Stimulated activated CD8-positive, alpha-beta memory T cell treated with anti-CD3 and anti-CD28 coated beads, Interleukin-15, amount 100 ng/mL, for 24 hours (primary cell): ENCODE measurements around the gene INHBA.

Experiments
- DNase-seq: peaks from one replicate; pipeline ENCODE4 v3.0.0-alpha.2; 2020; ENCODE audit warnings: low read depth

INHBA gene

GRCh38 chr7:41711283-41712064 is 8.6 kb upstream of the INHBA start:
- no peak for DNase-seq

DNA sequence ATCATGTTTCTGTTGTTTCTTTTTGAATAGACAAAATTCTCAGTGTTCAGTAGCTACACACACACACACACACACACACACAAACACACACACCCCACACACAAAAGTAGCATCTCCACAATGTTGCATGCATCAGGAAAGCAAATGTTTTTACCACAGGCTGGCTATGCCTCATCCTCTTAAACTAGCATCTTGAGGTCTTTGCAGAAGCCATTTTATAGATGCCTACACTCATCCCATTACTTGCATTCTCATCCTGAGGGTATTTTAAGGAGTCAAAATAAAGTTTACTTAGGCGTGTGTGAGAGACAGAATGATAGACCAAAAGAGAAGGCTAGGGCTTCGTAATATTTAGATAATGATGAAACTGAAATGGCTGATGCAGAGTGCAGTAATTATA is 7.9 kb upstream of the INHBA start:
- no peak for DNase-seq

DNA sequence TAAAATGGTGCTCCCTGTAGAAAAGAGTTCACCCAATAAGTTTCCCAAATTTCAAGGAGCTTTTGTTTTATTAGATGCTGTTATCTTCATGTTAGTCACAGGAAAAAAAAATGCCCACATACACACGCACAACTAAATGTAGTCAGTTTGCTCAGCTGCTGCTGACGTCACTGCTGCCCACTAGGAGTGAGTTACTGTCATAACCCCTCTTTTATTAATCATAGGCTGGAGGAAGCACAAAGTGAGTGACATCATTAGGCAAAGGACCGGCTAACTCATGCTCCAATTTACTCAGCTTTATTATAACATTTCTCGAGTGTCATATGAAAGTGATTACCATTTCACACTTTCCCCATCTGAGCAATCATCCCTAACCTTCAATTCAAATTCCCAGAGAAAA is 6.7 kb upstream of the INHBA start:
- no peak for DNase-seq

GRCh38 chr7:41708581-41709358 is 5.9 kb upstream of the INHBA start:
- no peak for DNase-seq

DNA sequence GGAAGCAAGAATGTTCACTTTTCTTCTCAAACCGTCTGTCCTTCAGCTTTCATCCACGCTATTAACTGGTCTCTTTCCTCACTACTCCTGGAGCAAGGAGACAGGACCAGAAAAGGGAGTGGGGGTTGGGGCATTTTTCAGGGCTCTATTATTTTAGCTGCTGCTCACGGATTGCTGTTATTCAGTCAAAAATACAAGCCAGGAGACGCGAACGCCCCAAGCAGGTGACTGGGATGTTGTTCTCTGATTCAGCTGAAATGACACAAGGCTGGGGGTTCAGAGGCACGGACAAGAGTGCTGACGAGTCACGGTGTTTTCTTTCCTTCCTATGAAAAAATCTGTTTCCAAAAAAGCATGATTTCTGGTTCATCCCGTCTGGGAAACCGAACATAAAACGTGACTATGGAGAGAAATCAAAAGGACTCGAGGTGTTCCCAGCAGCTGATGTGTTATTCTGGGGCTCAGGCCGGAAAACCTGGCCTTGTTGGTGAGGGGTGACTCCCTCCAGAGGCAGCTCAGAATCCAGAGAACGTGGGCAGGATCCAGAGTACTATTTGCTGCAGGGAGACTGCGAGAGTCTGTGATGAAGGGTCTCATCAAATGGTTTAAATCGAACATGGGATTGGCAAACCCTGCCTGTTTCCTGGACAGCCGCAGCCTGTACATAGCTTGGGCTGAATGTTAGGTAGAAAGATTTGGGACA is 3.5 kb upstream of the INHBA start:
- DNase-seq, result no peak

DNA sequence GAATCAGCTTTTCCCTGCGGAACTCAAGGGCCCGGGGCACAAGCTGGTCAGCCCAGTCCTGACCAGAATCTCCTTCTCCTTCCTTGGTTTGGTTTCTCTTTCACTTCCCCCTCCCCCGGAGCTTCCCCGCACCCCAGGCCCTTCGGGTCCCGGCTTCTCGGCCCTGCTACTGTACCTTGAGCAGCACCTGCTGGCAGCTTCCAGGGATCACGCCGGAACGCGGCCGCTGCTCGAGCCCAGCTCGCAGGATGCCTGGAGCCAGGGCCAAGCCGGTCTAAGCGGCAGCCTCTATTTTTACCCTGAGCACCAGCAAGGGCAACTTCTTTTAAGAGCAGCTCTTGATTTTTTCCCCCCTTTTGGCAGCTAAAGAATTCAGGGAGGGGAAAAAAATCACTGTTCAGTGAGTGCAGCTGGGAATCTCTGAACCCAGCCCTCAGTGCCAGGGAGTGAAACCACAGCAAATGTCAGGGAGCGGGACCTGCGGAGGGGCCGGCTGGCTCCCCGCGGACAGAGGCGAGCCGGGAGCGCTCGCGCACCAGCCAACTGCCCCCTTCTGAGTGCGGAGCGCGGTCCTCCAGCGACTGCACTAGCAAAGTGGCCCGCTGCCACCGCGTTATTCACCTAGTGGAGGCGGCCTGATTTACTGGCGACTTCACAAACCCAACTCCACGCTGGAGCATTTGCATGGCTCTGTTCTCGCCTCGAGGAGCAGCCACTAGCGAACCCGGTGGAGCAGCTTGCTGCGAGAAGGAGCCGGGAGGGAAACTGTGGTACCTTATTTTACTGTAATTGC is 2.4 kb upstream of the INHBA start:
- peak; percentile 12 for DNase-seq

- no peak for DNase-seq
These were observed 1.6 kb downstream of the INHBA start for GRCh38 chr7:41701068-41701941.

DNA sequence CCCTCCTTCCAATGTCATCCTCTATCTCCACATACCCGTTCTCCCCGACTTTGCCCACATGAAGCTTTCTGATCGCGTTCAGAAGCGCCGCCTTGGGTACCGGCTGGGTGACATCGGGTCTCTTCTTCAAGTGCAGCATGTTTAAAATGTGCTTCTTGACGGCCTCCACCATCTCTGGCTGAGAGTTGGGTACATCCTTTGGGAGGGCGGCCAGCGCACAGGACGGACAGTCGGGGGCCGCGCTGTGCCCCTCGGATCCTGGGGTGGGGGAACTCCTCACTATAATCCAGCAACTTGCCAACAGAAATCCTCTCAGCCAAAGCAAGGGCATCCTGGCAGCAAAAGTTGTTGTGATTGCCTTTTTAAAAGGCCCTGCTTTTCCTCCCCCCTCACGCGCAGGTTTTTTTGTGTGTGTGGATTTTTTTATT is 2.8 kb downstream of the INHBA start:
- DNase-seq, result no peak

DNA sequence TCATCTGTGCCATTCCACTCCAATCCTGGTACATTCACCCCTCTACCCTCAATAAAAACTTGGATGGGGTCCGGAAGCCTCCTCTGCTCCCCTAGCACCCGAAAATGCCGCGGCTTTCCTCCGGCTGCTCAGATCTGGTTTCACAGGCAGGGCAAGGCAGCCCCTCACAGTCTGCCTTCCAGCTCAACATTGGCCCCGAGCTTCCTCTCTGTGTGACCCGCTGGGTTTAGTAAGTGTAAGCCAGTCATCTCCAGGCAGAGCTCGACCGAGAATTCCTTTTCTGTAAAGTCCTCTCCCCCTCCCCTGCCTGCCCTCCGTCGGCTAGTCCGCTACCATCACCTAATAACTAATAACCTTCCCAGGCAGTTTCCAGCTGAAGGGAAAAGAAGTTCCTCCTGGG is 3.4 kb downstream of the INHBA start:
- no peak for DNase-seq

DNA sequence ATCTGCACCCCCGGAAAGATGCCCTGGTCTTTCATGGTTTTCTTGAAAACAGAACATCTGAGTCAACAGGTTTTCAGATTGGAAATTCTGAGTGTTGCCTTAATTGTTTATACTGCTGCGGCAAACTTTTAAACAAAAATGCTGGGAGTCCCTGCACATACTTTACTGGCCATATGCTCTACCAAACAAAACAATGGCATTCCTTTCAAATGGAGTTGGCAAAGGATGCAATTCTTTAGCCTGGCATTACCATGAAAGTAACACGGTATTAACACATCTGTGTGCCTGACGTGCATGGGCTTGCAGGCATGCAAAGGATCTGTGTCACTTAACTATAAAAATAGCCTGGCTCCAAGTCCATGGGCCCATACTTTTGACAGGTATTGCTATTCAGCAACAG is 4.2 kb downstream of the INHBA start:
- DNase-seq, result no peak

- no peak for DNase-seq
These were observed 4.8 kb downstream of the INHBA start for GRCh38 chr7:41698114-41698513.

DNA sequence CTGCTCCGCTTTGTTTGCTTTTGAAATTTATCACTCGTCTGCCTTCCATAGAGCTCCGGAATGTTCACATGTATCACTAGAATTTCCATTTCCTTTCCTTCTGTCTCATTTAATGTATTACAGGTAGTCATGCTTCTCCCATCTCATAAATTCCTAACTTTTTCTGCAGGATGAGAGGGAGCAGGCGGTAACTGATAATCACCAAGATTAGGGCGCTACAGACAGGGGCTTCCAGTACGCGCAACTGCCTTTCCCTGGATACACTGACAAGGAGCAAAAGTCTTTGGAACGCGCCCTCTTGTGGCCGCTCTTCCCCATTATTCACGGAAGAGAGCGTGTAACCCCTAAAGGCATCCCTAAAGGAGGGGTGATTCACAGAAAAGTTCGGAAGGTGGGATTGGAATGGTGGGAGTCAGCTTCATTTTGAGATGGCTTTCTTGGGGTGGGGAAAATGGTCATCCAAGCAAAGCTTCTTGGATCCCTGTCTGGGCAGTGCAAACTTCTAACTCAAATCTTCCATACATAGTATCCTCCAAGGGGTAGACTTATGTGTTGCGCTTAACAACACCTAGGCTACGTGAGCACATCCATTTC is 6.5 kb downstream of the INHBA start:
- DNase-seq, result no peak

DNA sequence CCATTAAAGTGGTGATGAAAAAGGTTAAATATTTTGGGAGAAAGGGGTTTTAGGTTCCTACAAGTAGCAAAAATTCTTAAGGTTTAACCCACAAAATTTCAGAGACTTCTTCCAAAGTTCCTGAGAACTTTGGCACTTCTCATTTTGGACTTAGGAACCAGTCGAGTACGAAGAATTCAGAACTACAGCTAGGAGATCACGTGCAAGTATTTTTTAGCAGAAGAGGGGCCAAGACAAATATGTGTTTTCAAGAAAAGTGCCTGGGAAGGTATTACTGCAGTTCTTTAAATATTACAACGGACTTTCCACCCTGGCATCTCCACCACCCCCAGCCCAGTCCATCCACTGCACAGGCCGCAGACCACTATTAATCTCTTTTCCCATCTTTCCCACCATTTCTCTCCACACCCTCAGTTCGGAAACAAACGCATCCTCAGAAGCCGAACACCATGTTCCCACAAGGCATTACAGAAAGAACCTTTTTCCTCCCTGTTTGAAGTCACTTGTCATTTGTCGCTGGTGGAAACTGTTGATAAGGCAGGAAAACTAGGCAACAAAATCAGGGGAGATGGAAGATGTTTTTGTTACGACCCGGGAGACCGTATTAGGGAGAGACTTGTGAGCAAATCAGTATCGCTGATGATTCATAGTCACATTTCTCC is 7.1 kb downstream of the INHBA start:
- no peak for DNase-seq

DNA sequence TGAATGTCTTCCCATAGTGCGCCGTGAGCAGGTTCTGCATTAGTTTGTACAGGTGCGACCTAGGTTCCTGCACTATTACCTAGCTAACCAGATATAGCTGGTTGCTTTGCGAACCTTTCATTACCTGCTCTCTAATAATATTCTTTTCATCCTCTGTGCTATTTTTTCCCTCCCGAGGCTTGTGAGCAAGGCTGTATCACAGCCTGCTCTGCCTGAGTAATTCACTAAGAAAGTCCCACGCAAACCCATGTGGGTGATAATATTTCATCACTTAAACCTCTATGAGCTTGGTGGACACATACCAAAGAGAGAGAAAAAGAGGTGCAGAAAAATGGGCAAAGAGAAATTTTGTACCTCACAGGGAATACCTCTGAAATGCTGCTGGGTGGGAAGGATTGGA is 8.4 kb downstream of the INHBA start:
- no peak for DNase-seq

GRCh38 chr7:41693150-41693997 is 9.5 kb downstream of the INHBA start:
- DNase-seq, result no peak

- no peak for DNase-seq
These were observed 10.6 kb downstream of the INHBA start for GRCh38 chr7:41692251-41692650.

GRCh38 chr7:41691286-41692190 is 11.4 kb downstream of the INHBA start:
- no peak for DNase-seq

DNA sequence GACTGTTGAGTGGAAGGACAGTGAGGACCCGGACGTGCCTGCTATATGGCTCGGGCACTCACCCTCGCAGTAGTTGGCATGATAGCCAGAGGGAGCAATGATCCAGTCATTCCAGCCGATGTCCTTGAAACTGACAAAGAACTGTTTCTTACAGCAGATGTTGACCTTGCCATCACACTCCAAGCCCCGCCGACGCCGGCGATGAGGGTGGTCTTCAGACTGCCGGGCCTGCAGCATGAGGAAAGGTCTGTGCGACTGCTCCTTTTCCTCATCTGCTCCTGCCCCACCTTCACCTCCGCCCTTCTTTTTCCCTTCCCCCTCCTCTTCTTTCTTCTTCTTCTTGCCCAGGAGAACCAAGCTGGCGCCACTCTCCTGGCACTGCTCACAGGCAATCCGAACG is 13.1 kb downstream of the INHBA start:
- no peak for DNase-seq
